Muscle of back (tissue), 13 donors: Measurements from ENCODE around the gene AGPAT1. TPM values are rescaled to one million over a fixed set of nuclear protein-coding genes. Genes with fewer than 3 reads are reported as not detected.
"Not testable (repeated sequence)": the region's sequence is repeated elsewhere in the genome, so short reads cannot be mapped to it uniquely, and the experiment has no call there.

Experiments used
- DNase-seq, 3 donors: peaks; one replicate each; pipeline versions ENCODE4 v3.0.0 to v3.0.0-alpha.2; 2013
- long read RNA-seq, 9 donors: transcript quantifications; one replicate each; lab custom pipeline, GENCODE V29; 2026
- polyA plus RNA-seq, 10 donors: library from polyadenylated mRNA; unstranded; fragments of 120-200 nt; gene quantifications; one replicate each; pipeline ENCODE4 v1.2.1, GENCODE V29; 2013; ENCODE audit not compliant: insufficient read length in 10 of 10

AGPAT1 gene
- 10 to 100 TPM; 55.3 to 64.3 (median 59.1) TPM for polyA plus RNA-seq
- long read RNA-seq, donor 1, transcript AGPAT1-203 (7 exons, 2,234 nt) = major isoform, 8 of 10 reads
- long read RNA-seq, donor 1, partial matches to known transcripts = 0 of 10 reads
- long read RNA-seq, donor 1, other reads (novel, unspliced or antisense) = 0 of 10 reads
- long read RNA-seq, donor 2, transcript AGPAT1-203 (7 exons, 2,234 nt) = major isoform, 9 of 12 reads
- long read RNA-seq, donor 2, partial matches to known transcripts = 0 of 12 reads
- long read RNA-seq, donor 2, other reads (novel, unspliced or antisense) = 0 of 12 reads
- long read RNA-seq, donor 3 = 0 reads
- long read RNA-seq, donor 4, partial matches to known transcripts = 0 of 4 reads
- long read RNA-seq, donor 4, other reads (novel, unspliced or antisense) = 0 of 4 reads
- long read RNA-seq, donor 5, transcript AGPAT1-203 (7 exons, 2,234 nt) = major isoform, 18 of 18 reads
- long read RNA-seq, donor 5, partial matches to known transcripts = 0 of 18 reads
- long read RNA-seq, donor 5, other reads (novel, unspliced or antisense) = 0 of 18 reads
- long read RNA-seq, donor 6, transcript AGPAT1-203 (7 exons, 2,234 nt) = major isoform, 12 of 142 reads
- long read RNA-seq, donor 6, partial matches to known transcripts = 81 of 142 reads
- long read RNA-seq, donor 6, other reads (novel, unspliced or antisense) = 46 of 142 reads
- long read RNA-seq, donor 7, transcript AGPAT1-203 (7 exons, 2,234 nt) = major isoform, 6 of 8 reads
- long read RNA-seq, donor 7, partial matches to known transcripts = 0 of 8 reads
- long read RNA-seq, donor 7, other reads (novel, unspliced or antisense) = 0 of 8 reads
- long read RNA-seq, donor 8, transcript AGPAT1-203 (7 exons, 2,234 nt) = major isoform, 7 of 8 reads
- long read RNA-seq, donor 8, partial matches to known transcripts = 0 of 8 reads
- long read RNA-seq, donor 8, other reads (novel, unspliced or antisense) = 0 of 8 reads
- long read RNA-seq, donor 9, partial matches to known transcripts = 0 of 1 reads
- long read RNA-seq, donor 9, other reads (novel, unspliced or antisense) = 0 of 1 reads

- DNase-seq = peak; percentile 97 to 99 (median 98)
These were observed at the start of gene AGPAT1 for GRCh38 chr6:32175711-32176475. Gene AGPAT1 (minus strand): TSS chr6:32176084. CDS start chr6:32171496, 4,588 bp downstream.

GRCh38 chr6:32224696-32225095 lies 48.8 kb upstream of the AGPAT1 start:
- DNase-seq = no peak

- no peak for DNase-seq
These were observed 47.7 kb upstream of the AGPAT1 start, which contains the start of gene NOTCH4 for GRCh38 chr6:32223258-32224235. Gene NOTCH4 (minus strand): TSS chr6:32224067. CDS start chr6:32223928, 139 bp downstream.

GRCh38 chr6:32222333-32223230 lies 46.7 kb upstream of the AGPAT1 start:
- DNase-seq = no peak

- DNase-seq = no peak
These were observed 44.1 kb upstream of the AGPAT1 start for GRCh38 chr6:32220021-32220420.

- no peak for DNase-seq
These were observed 42.3 kb upstream of the AGPAT1 start for GRCh38 chr6:32218167-32218566.

GRCh38 chr6:32216998-32217397 lies 41.1 kb upstream of the AGPAT1 start:
- DNase-seq = no peak

- DNase-seq = no peak
These were observed 40.4 kb upstream of the AGPAT1 start for GRCh38 chr6:32216285-32216684.

GRCh38 chr6:32215617-32216016 lies 39.7 kb upstream of the AGPAT1 start:
- DNase-seq = no peak

- DNase-seq = no peak
These were observed 38.2 kb upstream of the AGPAT1 start for GRCh38 chr6:32214126-32214525.

- no peak for DNase-seq
These were observed 37.8 kb upstream of the AGPAT1 start for GRCh38 chr6:32213649-32214048.

- DNase-seq = no peak
These were observed 36.3 kb upstream of the AGPAT1 start for GRCh38 chr6:32212076-32212760.

- not testable (repeated sequence) for DNase-seq
These were observed 35.5 kb upstream of the AGPAT1 start for GRCh38 chr6:32211432-32211831.

GRCh38 chr6:32210191-32210601 lies 34.3 kb upstream of the AGPAT1 start:
- no peak for DNase-seq

- DNase-seq = no peak
These were observed 33.1 kb upstream of the AGPAT1 start for GRCh38 chr6:32208996-32209395.

GRCh38 chr6:32204268-32204715 lies 28.4 kb upstream of the AGPAT1 start:
- DNase-seq = no peak

GRCh38 chr6:32203426-32204267 lies 27.8 kb upstream of the AGPAT1 start:
- no peak for DNase-seq
